ENCODE data around the gene IL20RA.

The IL20RA gene

DNA sequence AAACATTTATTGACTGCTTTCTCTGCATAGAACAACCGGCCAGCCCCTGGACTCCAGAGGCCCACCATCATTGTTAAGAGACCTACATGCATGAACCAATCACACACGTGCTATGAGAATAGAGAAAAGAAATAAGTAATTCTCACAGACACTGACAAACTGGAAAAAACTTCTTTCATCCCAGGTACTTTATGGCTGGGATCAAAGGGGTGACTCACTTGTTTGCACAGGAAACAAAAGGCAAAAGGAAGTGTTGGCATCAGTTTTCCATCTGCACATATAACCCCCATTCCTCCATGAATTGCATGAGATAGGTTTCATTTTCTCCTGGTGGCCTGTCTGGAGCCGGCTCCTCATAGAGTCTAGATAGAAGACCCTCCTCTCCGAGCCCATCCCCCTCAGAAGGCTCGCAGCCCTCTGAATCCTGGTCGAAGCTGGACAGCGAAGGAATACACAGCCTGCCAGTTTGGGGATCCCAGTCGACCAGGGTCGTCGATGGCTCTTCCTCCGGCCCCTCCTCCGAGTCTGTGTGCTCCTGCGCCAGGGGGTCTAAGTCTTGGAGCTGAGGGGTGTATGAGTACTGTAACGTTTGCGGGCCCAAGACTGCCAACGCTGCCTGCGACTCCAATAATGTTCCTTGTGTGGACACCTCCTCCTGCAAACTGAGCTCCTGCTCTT is 43.3 kb downstream of the IL20RA start:
- TF ChIP-seq, protein P1, sequence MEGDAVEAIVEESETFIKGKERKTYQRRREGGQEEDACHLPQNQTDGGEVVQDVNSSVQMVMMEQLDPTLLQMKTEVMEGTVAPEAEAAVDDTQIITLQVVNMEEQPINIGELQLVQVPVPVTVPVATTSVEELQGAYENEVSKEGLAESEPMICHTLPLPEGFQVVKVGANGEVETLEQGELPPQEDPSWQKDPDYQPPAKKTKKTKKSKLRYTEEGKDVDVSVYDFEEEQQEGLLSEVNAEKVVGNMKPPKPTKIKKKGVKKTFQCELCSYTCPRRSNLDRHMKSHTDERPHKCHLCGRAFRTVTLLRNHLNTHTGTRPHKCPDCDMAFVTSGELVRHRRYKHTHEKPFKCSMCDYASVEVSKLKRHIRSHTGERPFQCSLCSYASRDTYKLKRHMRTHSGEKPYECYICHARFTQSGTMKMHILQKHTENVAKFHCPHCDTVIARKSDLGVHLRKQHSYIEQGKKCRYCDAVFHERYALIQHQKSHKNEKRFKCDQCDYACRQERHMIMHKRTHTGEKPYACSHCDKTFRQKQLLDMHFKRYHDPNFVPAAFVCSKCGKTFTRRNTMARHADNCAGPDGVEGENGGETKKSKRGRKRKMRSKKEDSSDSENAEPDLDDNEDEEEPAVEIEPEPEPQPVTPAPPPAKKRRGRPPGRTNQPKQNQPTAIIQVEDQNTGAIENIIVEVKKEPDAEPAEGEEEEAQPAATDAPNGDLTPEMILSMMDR (IDR thresholded peaks at IDR 0.05; ENCODE audit: borderline replicate concordance, control extremely low read depth, extremely low read depth, insufficient read depth, missing control alignments) = no peak
- in situ Hi-C loops (cut with MboI; ENCODE audit: low sequenced_read_pairs, unreplicated experiment) = no loop called here
- DNase-seq (ENCODE audit: low spot score) = no peak

DNA sequence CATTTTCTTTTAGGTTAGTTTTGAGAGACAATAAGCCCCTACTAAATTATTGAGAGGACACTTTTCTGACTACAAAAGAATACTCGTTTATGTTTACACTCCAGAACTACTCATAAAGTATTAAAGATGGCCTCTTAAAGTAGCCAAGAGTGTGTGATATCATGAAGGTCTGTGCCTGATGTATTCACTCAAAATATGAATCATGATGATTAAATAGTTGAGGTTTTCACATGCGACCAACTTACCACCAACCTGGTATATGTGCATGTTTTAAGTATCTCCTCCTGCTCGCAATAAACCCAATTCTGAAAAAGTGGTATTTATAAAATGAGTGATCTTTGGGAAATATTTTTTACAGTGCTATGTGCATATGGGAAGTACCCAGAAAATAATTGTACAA is 43.9 kb downstream of the IL20RA start:
- DNase-seq (ENCODE audit: low spot score) = no peak
- in situ Hi-C loops (cut with MboI; ENCODE audit: low sequenced_read_pairs, unreplicated experiment) = no loop called here
- TF ChIP-seq, protein P1 (IDR thresholded peaks at IDR 0.05; ENCODE audit: borderline replicate concordance, control extremely low read depth, extremely low read depth, insufficient read depth, missing control alignments) = no peak

DNA sequence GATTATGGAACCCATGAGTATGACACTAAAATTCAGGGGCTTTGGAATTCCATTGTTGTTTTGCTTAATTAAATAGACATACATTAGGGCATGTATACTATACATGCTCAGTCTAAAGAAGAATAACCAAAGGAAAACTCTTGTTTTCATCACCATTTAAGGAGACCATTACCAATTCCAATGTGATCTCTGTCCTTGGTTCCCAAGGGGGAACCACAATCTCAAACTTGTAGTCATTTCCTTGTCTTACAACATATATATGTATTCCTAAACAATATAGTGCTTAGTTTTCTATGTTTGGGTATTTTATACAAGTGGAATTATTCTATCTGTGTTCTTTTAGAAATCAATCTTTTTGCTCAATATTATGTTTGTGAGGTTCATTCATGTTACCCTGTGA is 49.2 kb downstream of the IL20RA start:
- in situ Hi-C loops (cut with MboI; ENCODE audit: low sequenced_read_pairs, unreplicated experiment) = no loop called here
- no peak for DNase-seq (ENCODE audit: low spot score)
- TF ChIP-seq, protein P1 (IDR thresholded peaks at IDR 0.05; ENCODE audit: borderline replicate concordance, control extremely low read depth, extremely low read depth, insufficient read depth, missing control alignments) = no peak

- no peak for DNase-seq (ENCODE audit: low spot score)
- TF ChIP-seq, protein P1 (IDR thresholded peaks at IDR 0.05; ENCODE audit: borderline replicate concordance, control extremely low read depth, extremely low read depth, insufficient read depth, missing control alignments) = no peak
- in situ Hi-C loops (cut with MboI; ENCODE audit: low sequenced_read_pairs, unreplicated experiment) = no loop called here
Measured at GRCh38 chr6:136994782-136995181, 50.0 kb downstream of the IL20RA start.

DNA sequence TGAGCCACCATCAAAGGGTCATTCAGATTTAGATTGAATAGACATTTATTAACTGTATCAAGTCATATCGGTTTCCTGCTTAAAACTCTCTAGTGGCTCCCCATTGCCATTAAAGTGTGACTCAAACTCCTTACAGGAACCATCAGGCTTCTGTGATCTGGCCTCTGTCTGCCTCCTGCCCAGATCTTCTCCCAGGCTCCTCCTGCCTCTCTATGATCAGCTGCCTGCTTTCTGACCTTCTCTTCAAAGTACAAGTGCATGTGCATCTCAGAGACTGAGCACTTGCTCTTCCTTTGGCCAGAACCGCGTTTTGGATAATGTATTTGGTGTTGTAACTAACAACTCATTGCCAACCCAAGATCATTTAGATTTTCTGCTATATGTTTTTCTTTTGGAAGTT is 52.7 kb downstream of the IL20RA start:
- TF ChIP-seq, protein P1 (IDR thresholded peaks at IDR 0.05; ENCODE audit: borderline replicate concordance, control extremely low read depth, extremely low read depth, insufficient read depth, missing control alignments) = no peak
- DNase-seq (ENCODE audit: low spot score) = no peak
- in situ Hi-C loops (cut with MboI; ENCODE audit: low sequenced_read_pairs, unreplicated experiment) = no loop called here

GRCh38 chr6:136991646-136992045 is 53.1 kb downstream of the IL20RA start:
- in situ Hi-C loops (cut with MboI; ENCODE audit: low sequenced_read_pairs, unreplicated experiment) = no loop called here
- no peak for DNase-seq (ENCODE audit: low spot score)
- TF ChIP-seq, protein P1 (IDR thresholded peaks at IDR 0.05; ENCODE audit: borderline replicate concordance, control extremely low read depth, extremely low read depth, insufficient read depth, missing control alignments) = no peak

Measured in GM13976 (cell line).